ENCODE data around the gene UBR3.

- TF ChIP-seq, protein P1, sequence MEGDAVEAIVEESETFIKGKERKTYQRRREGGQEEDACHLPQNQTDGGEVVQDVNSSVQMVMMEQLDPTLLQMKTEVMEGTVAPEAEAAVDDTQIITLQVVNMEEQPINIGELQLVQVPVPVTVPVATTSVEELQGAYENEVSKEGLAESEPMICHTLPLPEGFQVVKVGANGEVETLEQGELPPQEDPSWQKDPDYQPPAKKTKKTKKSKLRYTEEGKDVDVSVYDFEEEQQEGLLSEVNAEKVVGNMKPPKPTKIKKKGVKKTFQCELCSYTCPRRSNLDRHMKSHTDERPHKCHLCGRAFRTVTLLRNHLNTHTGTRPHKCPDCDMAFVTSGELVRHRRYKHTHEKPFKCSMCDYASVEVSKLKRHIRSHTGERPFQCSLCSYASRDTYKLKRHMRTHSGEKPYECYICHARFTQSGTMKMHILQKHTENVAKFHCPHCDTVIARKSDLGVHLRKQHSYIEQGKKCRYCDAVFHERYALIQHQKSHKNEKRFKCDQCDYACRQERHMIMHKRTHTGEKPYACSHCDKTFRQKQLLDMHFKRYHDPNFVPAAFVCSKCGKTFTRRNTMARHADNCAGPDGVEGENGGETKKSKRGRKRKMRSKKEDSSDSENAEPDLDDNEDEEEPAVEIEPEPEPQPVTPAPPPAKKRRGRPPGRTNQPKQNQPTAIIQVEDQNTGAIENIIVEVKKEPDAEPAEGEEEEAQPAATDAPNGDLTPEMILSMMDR (IDR thresholded peaks at IDR 0.05; ENCODE audit: low read length), result no peak
- TF ChIP-seq EZH2 (optimal IDR thresholded peaks at IDR 0.05; ENCODE audit: low read depth, low read length), result no peak
These were observed 150.3 kb downstream of the UBR3 start for GRCh38 chr2:169977530-169977929.

All from MM.1S (cell line).